Uterus (tissue), 4 donors: Measurements from ENCODE around the gene AGBL1. TPM values are rescaled to one million over a fixed set of nuclear protein-coding genes. Genes with fewer than 3 reads are reported as not detected.

Experiments
- DNase-seq, 2 donors: peaks; one replicate each; pipeline ENCODE4 v3.0.0-alpha.2; 2019 to 2020
- H3K27ac ChIP-seq, 2 donors: fragments of 200-600 bp; sonication (generic); 1 replicate in 1 of 2; 2 replicates in 1 of 2; pipeline ENCODE4 v1.5.1; 2016 to 2018
- H3K27me3 ChIP-seq, 2 donors: fragments of 200-600 bp; sonication (generic); one replicate each; pipeline ENCODE4 v1.5.1; 2018 to 2019; ENCODE audit warnings: control low read depth in 1 of 2
- H3K36me3 ChIP-seq, 2 donors: fragments of 200-600 bp; sonication (generic); one replicate each; pipeline ENCODE4 v1.5.1; 2019; ENCODE audit warnings: control low read depth in 1 of 2
- H3K4me1 ChIP-seq, 2 donors: fragments of 200-600 bp; sonication (generic); one replicate each; pipeline ENCODE4 v1.5.1; 2018 to 2019; ENCODE audit warnings: control low read depth in 1 of 2
- H3K4me3 ChIP-seq, 2 donors: fragments of 200-600 bp; sonication (generic); 1 replicate in 1 of 2; 2 replicates in 1 of 2; pipeline ENCODE4 v1.5.1; 2018 to 2019; ENCODE audit warnings: mild to moderate bottlenecking in 1 of 2
- H3K9me3 ChIP-seq, 2 donors: fragments of 200-600 bp; sonication (generic); one replicate each; pipeline ENCODE4 v1.5.1; 2019; ENCODE audit warnings: control low read depth in 1 of 2
- POLR2A ChIP-seq, 2 donors: fragments of 450-650 bp; IDR thresholded peaks; one replicate each; pipeline ENCODE4 v1.6.1; 2016; ENCODE audit warnings: antibody characterized with exemption in 2 of 2, mild to moderate bottlenecking in 1 of 2, moderate library complexity in 1 of 2
- intact Hi-C: fragments of 100-400 bp; cut with DNase I; formaldehyde crosslinking; loops from one replicate; pipeline ENCODE4 v1.15.1; 2023; ENCODE audit warnings: low total_unique reads
- total RNA-seq, 4 donors: library from RNA; depleted of rRNA in 3 of 4; stranded (reverse); fragments of >200 nt in 3 of 4; gene quantifications; one replicate each; pipeline versions ENCODE4 v1.1.0 to v1.2.4, GENCODE V29; 2014 to 2023
- TF ChIP-seq, protein P1 (sequence below), 4 experiments: fragments of 200-600 bp in 2 of 4; fragments of 450-650 bp in 2 of 4; sonication (generic) in 2 of 4; IDR thresholded peaks; one replicate each; pipeline ENCODE4 v1.5.1; 2016 to 2019; ENCODE audit warnings: antibody characterized with exemption in 4 of 4, mild to moderate bottlenecking in 2 of 4, moderate library complexity in 1 of 4
- donor health status: DM: yes; HTN: yes; CAD: no.

The AGBL1 gene
- total RNA-seq, 4 donors from 2014 or later, result 0.07 TPM; not detected in 3

- intact Hi-C loops, result no loop called here
- no peak for TF ChIP-seq POLR2A (IDR thresholded peaks at IDR 0.05)
- TF ChIP-seq, protein P1, sequence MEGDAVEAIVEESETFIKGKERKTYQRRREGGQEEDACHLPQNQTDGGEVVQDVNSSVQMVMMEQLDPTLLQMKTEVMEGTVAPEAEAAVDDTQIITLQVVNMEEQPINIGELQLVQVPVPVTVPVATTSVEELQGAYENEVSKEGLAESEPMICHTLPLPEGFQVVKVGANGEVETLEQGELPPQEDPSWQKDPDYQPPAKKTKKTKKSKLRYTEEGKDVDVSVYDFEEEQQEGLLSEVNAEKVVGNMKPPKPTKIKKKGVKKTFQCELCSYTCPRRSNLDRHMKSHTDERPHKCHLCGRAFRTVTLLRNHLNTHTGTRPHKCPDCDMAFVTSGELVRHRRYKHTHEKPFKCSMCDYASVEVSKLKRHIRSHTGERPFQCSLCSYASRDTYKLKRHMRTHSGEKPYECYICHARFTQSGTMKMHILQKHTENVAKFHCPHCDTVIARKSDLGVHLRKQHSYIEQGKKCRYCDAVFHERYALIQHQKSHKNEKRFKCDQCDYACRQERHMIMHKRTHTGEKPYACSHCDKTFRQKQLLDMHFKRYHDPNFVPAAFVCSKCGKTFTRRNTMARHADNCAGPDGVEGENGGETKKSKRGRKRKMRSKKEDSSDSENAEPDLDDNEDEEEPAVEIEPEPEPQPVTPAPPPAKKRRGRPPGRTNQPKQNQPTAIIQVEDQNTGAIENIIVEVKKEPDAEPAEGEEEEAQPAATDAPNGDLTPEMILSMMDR (IDR thresholded peaks at IDR 0.05), result no peak
- H3K27ac ChIP-seq, result no peak overlapping the region
- no peaks in the 10 kb centered on the region for H3K9me3 ChIP-seq
- H3K36me3 ChIP-seq, result no peaks in the 10 kb centered on the region
- no peak overlapping the region for H3K4me3 ChIP-seq
- H3K4me1 ChIP-seq, result no peaks in the 10 kb centered on the region
- DNase-seq, result no peak
- no peaks in the 10 kb centered on the region for H3K27me3 ChIP-seq
Measured at GRCh38 chr15:86754846-86755245, 675.2 kb downstream of the AGBL1 start.

- H3K27me3 ChIP-seq, result no peaks in the 10 kb centered on the region
- no peaks in the 10 kb centered on the region for H3K9me3 ChIP-seq
- H3K27ac ChIP-seq, result no peak overlapping the region
- DNase-seq, result no peak
- no peaks in the 10 kb centered on the region for H3K4me1 ChIP-seq
- TF ChIP-seq POLR2A (IDR thresholded peaks at IDR 0.05), result no peak
- TF ChIP-seq, protein P1 (IDR thresholded peaks at IDR 0.05), result no peak
- H3K36me3 ChIP-seq, result no peaks in the 10 kb centered on the region
- intact Hi-C loops, result no loop called here
- H3K4me3 ChIP-seq, result no peak overlapping the region
Measured at GRCh38 chr15:86756688-86757087, 677.0 kb downstream of the AGBL1 start.

DNA sequence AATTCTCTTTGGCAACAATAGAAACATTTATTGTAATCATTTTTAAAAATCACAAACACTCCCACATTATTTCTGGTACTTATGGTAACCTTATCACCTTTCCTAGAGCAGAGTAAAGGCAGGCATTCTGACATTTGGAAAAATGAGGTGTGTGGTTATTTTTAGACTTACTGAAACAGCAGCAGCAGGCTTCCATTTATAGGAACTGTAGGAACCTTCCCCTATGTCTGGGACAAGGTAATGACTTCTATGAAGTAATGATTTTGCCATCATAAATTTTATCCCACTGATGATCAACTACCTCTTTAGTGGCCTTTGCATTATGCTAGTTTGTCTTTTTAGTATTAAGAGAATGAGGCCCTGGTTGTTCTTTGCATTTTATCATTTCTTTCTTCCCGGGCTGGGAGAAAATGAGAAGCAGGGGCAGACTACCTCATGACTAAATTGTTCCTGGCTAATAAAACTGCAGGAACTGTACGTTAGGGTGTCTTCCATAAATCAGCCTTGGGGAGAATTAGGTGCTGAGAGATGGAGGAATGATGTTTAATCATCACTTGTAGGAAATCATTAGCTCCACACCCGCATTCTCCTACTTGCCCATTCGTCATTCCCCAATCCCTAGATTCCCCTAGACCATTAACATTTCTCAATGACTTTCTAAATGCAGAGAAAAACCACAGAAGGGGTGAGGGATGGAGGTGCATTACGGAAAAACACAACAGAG is 680.3 kb downstream of the AGBL1 start:
- H3K27me3 ChIP-seq, result no peaks in the 10 kb centered on the region
- H3K27ac ChIP-seq, result no peak overlapping the region
- intact Hi-C loops, result no loop called here
- TF ChIP-seq, protein P1 (IDR thresholded peaks at IDR 0.05), result no peak
- TF ChIP-seq POLR2A (IDR thresholded peaks at IDR 0.05), result no peak
- no peaks in the 10 kb centered on the region for H3K9me3 ChIP-seq
- no peaks in the 10 kb centered on the region for H3K36me3 ChIP-seq
- DNase-seq, result no peak
- H3K4me3 ChIP-seq, result no peak overlapping the region
- no peaks in the 10 kb centered on the region for H3K4me1 ChIP-seq

- intact Hi-C loops, result no loop called here
- Histone ChIP-seq H3K27me3 (no peaks in the 10 kb centered on the region), H3K4me1 (no peaks in the 10 kb centered on the region), H3K4me3 (no peak overlapping the region), H3K27ac (no peak overlapping the region), H3K9me3 (no peaks in the 10 kb centered on the region), H3K36me3 (no peaks in the 10 kb centered on the region)
- TF ChIP-seq, protein P1 (IDR thresholded peaks at IDR 0.05), result no peak
- no peak for TF ChIP-seq POLR2A (IDR thresholded peaks at IDR 0.05)
- no peak for DNase-seq
Measured at GRCh38 chr15:86762874-86763273, 683.2 kb downstream of the AGBL1 start.

GRCh38 chr15:86764021-86764420 is 684.4 kb downstream of the AGBL1 start:
- H3K36me3 ChIP-seq, result no peaks in the 10 kb centered on the region
- intact Hi-C loops, result no loop called here
- H3K4me1 ChIP-seq, result no peaks in the 10 kb centered on the region
- H3K4me3 ChIP-seq, result no peak overlapping the region
- no peak for DNase-seq
- no peak overlapping the region for H3K27ac ChIP-seq
- H3K27me3 ChIP-seq, result no peaks in the 10 kb centered on the region
- no peak for TF ChIP-seq POLR2A (IDR thresholded peaks at IDR 0.05)
- TF ChIP-seq, protein P1 (IDR thresholded peaks at IDR 0.05), result no peak
- no peaks in the 10 kb centered on the region for H3K9me3 ChIP-seq
